Loucy (cell line): Measurements from ENCODE around the gene HEMGN.

Experiments used
- CTCF ChIP-seq: fragments of 200-600 bp; sonication (generic); conservative IDR thresholded peaks from 2 replicates; pipeline ENCODE4 v1.5.1; 2014; ENCODE audit warnings: mild to moderate bottlenecking, antibody characterized with exemption, low read length
- EZH2phosphoT487 ChIP-seq: fragments of 200-600 bp; IDR thresholded peaks from 2 replicates; pipeline ENCODE4 v1.6.1; 2018; ENCODE audit warnings: antibody characterized with exemption, mild to moderate bottlenecking, moderate library complexity, borderline replicate concordance

GRCh38 chr9:97943308-97943855 is 5.4 kb upstream of the HEMGN start:
- no peak for TF ChIP-seq CTCF
- TF ChIP-seq EZH2phosphoT487, result no peak
